Adrenal gland (tissue), 12 donors: Measurements from ENCODE around the gene DPYD. TPM values are rescaled to one million over a fixed set of nuclear protein-coding genes. Genes with fewer than 3 reads are reported as not detected.

Experiments used
- DNase-seq, 7 donors: peaks; one replicate each; pipeline ENCODE4 v3.0.0-alpha.2; 2019 to 2020
- H3K27ac ChIP-seq, 5 donors: fragments of 200-600 bp; sonication (generic) in 4 of 5; 1 replicate in 3 of 5; 2 replicates in 2 of 5; pipeline versions ENCODE4 v1.5.1 to v1.8.0; 2016 to 2020; ENCODE audit warnings: mild to moderate bottlenecking in 1 of 5
- H3K27me3 ChIP-seq: fragments of 200-600 bp; 2 replicates; pipeline ENCODE4 v1.8.0; 2021
- H3K36me3 ChIP-seq, 2 donors: fragments of 200-600 bp; replicated peaks in 1 of 2; 1 replicate in 1 of 2; 2 replicates in 1 of 2; pipeline versions ENCODE4 v1.5.1 to v1.8.0; 2018 to 2022
- H3K4me1 ChIP-seq, 2 donors: fragments of 200-600 bp; replicated peaks in 1 of 2; 1 replicate in 1 of 2; 2 replicates in 1 of 2; pipeline versions ENCODE4 v1.5.1 to v1.8.0; 2018 to 2021
- H3K4me3 ChIP-seq, 4 donors: fragments of 200-600 bp; sonication (generic) in 3 of 4; one replicate each; pipeline ENCODE4 v1.5.1; 2016 to 2018
- H3K9me3 ChIP-seq, 3 donors: fragments of 200-600 bp; sonication (generic) in 1 of 3; replicated peaks in 1 of 3; 1 replicate in 2 of 3; 2 replicates in 1 of 3; pipeline versions ENCODE4 v1.5.1 to v1.8.0; 2016 to 2021
- CTCF ChIP-seq, 6 experiments: fragments of 450-650 bp in 4 of 6; fragments of 200-600 bp in 2 of 6; sonication (generic) in 1 of 6; IDR thresholded peaks; 1 replicate in 5 of 6; 2 replicates in 1 of 6; pipeline versions ENCODE4 v1.5.1 to v1.8.0; 2016 to 2021; ENCODE audit warnings: antibody characterized with exemption in 6 of 6, mild to moderate bottlenecking in 2 of 6, moderate library complexity in 1 of 6
- POLR2A ChIP-seq, 2 donors: fragments of 450-650 bp; IDR thresholded peaks; one replicate each; pipeline ENCODE4 v1.6.1; 2017; ENCODE audit warnings: antibody characterized with exemption in 2 of 2, mild to moderate bottlenecking in 2 of 2, moderate library complexity in 1 of 2
- WGBS, 4 donors: extraction: QIAGEN DNeasy Blood & Tissue Kit in 2 of 4; methylation state at CpG; one replicate each; pipeline versions ENCODE4 v1.1.5 to v1.1.7; 2013 to 2017; 5-methylcytosine and 5-hydroxymethylcytosine counted together
- intact Hi-C, 2 donors: fragments of 100-400 bp; cut with DNase I; formaldehyde crosslinking; loops; one replicate each; pipeline versions ENCODE4 v1.14.1 to v1.15.0; 2022 to 2023
- polyA plus RNA-seq, 3 donors: library from polyadenylated mRNA; stranded (reverse); fragments of 200-250 nt in 2 of 3; fragments of 350-450 nt in 1 of 3; fragmentation: Illumina TruSeq in 1 of 3; extraction: RNeasy Lipid Tissue Mini Kit (QIAGEN cat#74804) in 1 of 3; gene quantifications; one replicate each; pipeline ENCODE4 v1.2.3, GENCODE V29; 2013 to 2014
- total RNA-seq, 9 donors: library from RNA; depleted of rRNA in 4 of 9; stranded (reverse); fragments of >200 nt in 4 of 9; fragments of 120-200 nt in 1 of 9; fragmentation: NEBNext Ultra II Directional in 1 of 9; extraction: Animal tissue kit (Norgen Biotek cat#: 25700) in 1 of 9; gene quantifications; one replicate each; pipeline versions ENCODE4 v1.1.0 to v1.2.4, GENCODE V29; 2013 to 2023
- donor health status: healthy with polysubstance abuse.
- donor health status: Bipolar disorder and iron deficiency.
- donor health status: DM: yes; HTN: yes; CAD: no.
- donor health status: DM: no; HTN: no; CAD: no.
- donor health status: DM: no; HTN: no; CAD: no.
- donor health status: DM: yes; HTN: yes; CAD: no.

Gene DPYD
- total and polyA plus RNA-seq, 12 donors: 6.6 to 73.1 (median 30.2) TPM

DNA sequence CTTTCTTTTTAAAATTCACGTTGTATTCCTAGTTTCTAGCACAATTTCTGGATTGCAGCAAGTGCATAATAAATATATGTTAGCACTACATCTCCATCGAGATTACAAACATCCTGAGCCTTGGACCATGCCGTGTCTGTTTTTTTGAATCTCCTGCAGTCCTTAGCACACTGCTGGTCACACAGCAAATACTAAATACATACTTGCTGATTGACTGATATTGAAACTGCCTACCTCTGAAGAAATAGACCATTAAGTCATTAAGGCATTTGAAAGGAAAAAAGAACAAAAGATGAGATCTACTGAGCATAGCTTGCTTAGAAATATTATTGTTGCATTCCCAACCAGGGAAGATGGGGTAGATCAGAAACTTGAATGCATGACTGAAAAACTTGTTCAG lies 830.1 kb downstream of the DPYD start:
- H3K36me3 ChIP-seq: no peaks in the 10 kb centered on the region
- no peak for DNase-seq
- WGBS, 4 donors: 87 to 92% (median 89%) methylated on average over 3 of the region's 3 CpGs
- TF ChIP-seq CTCF (IDR thresholded peaks at IDR 0.05) (no peak), POLR2A (IDR thresholded peaks at IDR 0.05) (no peak)
- no peaks in the 10 kb centered on the region for H3K27me3 ChIP-seq
- no peak overlapping the region for H3K4me3 ChIP-seq
- no peaks in the 10 kb centered on the region for H3K4me1 ChIP-seq
- intact Hi-C loops: no loop called here
- H3K9me3 ChIP-seq: no peaks in the 10 kb centered on the region
- no peak overlapping the region for H3K27ac ChIP-seq

- no peak for DNase-seq
- no peak for TF ChIP-seq POLR2A (IDR thresholded peaks at IDR 0.05)
- intact Hi-C loops: no loop called here
These were observed 831.7 kb downstream of the DPYD start for GRCh38 chr1:97089173-97089572.

DNA sequence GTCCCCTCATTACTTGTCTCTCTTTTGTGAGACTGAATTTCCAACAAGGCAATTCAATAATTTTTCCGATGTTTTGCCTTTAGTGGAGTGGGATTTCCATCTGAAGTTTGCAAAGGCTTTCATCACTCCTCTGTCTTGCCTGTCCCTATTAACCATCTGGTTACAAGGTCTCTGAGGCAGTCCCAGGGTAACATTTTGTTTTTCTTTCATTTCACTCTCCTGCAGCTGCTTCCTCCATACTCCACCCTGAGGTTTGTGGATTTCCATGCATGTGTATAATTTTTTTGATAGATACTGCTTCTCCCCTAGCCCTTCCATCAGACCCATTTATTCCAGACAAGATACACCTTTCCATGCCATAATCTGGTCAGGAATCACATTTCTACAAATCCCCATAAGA lies 832.4 kb downstream of the DPYD start:
- no peak for DNase-seq
- intact Hi-C loops: no loop called here
- Histone ChIP-seq H3K27me3 (no peaks in the 10 kb centered on the region), H3K27ac (no peak overlapping the region), H3K4me3 (no peak overlapping the region), H3K4me1 (no peaks in the 10 kb centered on the region), H3K36me3 (no peaks in the 10 kb centered on the region), H3K9me3 (no peaks in the 10 kb centered on the region)
- 84 to 92% (median 91%) methylated on average over 1 of the region's 1 CpG for WGBS, 4 donors
- no peak for TF ChIP-seq CTCF (IDR thresholded peaks at IDR 0.05)
- TF ChIP-seq POLR2A (IDR thresholded peaks at IDR 0.05): no peak

More at GRCh38 chr1:97089173-97089572, 831.7 kb downstream of the DPYD start:
- no peaks in the 10 kb centered on the region for H3K4me1 ChIP-seq
- H3K27me3 ChIP-seq: no peaks in the 10 kb centered on the region
- WGBS, 4 donors: 85 to 89% (median 86%) methylated on average over 7 of the region's 7 CpGs
- no peaks in the 10 kb centered on the region for H3K9me3 ChIP-seq
- H3K4me3 ChIP-seq: no peak overlapping the region
- H3K36me3 ChIP-seq: no peaks in the 10 kb centered on the region
- H3K27ac ChIP-seq: no peak overlapping the region

- 44 to 49% (median 47%) methylated on average over 2 of the region's 2 CpGs for WGBS, 4 donors
- TF ChIP-seq POLR2A (IDR thresholded peaks at IDR 0.05) (no peak), CTCF (IDR thresholded peaks at IDR 0.05) (no peak)
- no peak overlapping the region for H3K27ac ChIP-seq
These were observed 836.3 kb downstream of the DPYD start for GRCh38 chr1:97084546-97084945.

DNA sequence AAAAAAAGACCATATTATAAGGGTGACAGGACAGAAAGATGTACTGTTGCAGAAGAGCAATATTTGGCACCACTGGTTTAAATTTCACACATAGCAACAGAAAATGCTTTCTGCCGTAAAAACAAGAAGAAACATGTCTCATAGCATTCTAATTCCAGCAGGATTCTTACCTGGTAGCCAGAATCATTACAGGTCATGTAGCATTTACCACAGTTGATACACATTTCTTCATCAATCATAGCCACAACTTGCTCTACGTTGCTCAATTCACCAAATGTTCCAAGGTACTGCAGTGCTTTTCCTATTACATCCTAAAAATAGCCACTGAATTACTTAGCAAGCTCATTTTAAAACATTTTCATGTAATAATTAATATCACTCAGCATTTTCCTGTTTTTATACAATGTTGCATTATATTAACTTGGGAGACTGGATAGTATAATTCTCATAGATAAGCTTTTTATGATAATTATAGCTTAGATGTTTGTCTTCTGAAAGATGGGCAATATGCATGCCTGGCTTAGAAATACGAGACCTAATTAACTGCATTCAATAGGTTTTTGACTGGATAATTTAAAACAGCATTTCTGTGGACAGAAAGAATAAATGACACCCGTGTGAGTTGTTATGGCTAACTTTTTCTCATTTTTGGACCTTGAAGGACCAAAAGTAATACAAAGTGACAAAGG lies 838.5 kb downstream of the DPYD start:
- Histone ChIP-seq H3K9me3 (peaks cover 0 to 5% (median 0%) of the 10 kb centered on the region in 3 donors), H3K4me3 (no peak overlapping the region), H3K27ac (no peak overlapping the region), H3K27me3 (no peaks in the 10 kb centered on the region), H3K36me3 (no peaks in the 10 kb centered on the region), H3K4me1 (no peaks in the 10 kb centered on the region)
- intact Hi-C loops: no loop called here
- no peak for DNase-seq
- no peak for TF ChIP-seq CTCF (IDR thresholded peaks at IDR 0.05)
- TF ChIP-seq POLR2A (IDR thresholded peaks at IDR 0.05): no peak
- 57 to 61% (median 59%) methylated on average over 4 of the region's 4 CpGs for WGBS, 4 donors

More at GRCh38 chr1:97084546-97084945, 836.3 kb downstream of the DPYD start:
- Histone ChIP-seq H3K36me3 (no peaks in the 10 kb centered on the region), H3K4me3 (no peak overlapping the region), H3K9me3 (peaks cover 0 to 5% (median 0%) of the 10 kb centered on the region in 3 donors), H3K27me3 (no peaks in the 10 kb centered on the region), H3K4me1 (no peaks in the 10 kb centered on the region)
- intact Hi-C loops: no loop called here
- DNase-seq: no peak
